ENCODE measurements around the gene GRK3.

GRCh38 chr22:25570486-25570885, 6.0 kb downstream of the GRK3 start:
- no peak for TF ChIP-seq GATA2 (IDR thresholded peaks at IDR 0.05; ENCODE audit: low read depth, low read length)
- TF ChIP-seq GATA3 (IDR thresholded peaks at IDR 0.05; ENCODE audit: low read depth, low read length), result no peak

All from SH-SY5Y (cell line).